Measurements from ENCODE around the gene PAK4.
"Not testable (repeated sequence)": the region's sequence is repeated elsewhere in the genome, so short reads cannot be mapped to it uniquely, and the experiment has no call there.

PAK4 gene

GRCh38 chr19:39125554-39126311 lies at the start of gene PAK4:
Gene PAK4, plus strand, starts transcription at chr19:39125786. Its CDS starts 43,768 bp downstream, at chr19:39169554.
- DNase-seq: peak; percentile 99

- DNase-seq: no peak
These were observed 48.3 kb upstream of the PAK4 start for GRCh38 chr19:39077323-39077722.

DNA sequence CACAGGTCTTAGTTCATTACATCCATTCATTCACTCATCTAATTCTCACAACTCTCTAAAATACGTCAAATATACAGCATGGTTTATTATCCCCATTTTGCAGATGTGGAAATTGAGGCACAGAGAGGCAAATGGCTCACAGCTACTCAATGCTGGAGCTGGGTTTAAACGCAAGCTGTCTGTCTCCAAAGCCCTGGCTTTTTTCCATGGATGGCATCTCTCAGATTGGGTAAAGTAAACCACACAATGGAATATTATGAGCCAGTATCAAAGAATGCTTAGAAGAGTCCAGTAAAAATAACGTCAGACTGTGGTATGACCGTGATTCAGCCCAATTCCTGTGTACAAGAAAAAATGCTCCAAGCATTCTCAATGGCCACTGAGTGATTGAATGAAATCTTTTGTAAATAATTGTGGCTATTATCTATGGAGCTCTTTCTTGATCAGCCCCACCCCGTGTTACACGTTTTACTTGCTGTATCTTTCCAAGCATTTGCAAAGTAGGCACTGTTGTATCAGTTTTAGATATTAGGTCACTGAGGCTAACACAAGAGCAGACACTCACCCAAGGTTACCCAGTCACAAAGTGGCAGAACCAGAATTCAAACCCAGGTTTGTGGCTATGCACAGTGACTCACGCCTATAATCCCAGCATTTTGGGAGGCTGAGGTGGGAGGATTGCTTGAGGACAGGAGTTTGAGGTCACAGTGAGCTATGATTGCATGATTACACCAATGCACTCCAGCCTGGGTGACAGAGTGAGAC lies 47.0 kb upstream of the PAK4 start:
- DNase-seq: no peak

GRCh38 chr19:39080431-39080830 lies 45.2 kb upstream of the PAK4 start:
- no peak for DNase-seq

DNA sequence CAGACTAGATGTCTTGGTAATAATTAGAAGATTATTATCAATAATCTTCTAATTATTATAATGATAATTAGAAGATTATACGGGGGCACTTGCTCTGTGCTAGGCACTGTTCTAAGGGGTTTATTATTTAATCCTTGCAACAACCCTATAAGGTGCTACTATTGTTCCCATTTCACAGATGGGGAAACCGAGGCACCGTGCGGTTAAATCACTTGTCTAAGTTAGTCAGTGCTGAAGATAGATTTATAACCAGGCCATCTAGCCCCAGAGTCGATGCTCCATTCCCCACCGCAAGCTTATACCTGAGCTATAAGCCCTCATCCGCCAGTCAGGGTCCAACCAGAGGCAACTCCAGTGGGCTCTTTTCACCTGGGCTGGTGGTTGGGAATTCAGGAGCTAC lies 43.4 kb upstream of the PAK4 start:
- DNase-seq: no peak

DNA sequence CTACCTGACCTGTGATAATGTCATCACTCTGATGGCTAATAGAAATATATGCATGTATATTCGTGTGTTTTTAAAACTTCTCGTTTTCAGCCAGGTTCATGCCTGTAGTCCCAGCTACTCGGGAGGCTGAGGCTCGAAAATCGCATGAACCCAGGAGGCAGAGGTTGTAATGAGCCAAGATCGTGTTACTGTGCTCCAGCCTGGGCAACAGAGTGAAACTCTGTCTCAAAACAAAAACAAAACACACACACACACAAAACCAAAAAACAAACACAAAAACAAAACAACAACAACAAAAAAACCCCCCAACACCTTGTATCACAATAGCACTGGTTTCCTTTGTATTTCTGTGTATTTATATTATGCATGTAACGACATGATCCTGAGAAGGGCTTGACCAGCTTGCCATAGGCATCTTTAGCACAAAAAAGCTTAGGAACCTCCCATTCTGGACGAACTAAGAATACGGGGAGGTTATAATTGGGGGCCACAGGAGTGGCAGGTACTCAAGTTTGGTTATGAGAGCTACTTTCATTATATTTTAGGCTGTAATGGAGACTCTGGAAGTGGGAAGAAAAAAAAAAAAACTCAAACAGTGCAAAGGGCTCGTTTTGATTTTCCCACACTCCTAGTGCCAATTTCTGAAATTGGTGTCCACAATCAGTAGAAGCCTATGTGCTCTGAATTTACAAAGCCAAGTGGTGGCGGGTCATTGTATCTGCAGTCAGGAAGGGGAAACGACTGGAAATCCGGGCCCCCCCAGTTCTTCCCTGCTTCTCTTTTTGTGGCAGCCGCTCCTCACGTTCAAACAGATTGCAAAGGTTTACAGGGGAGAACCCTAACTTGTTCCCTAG lies 42.6 kb upstream of the PAK4 start:
- DNase-seq: no peak

DNA sequence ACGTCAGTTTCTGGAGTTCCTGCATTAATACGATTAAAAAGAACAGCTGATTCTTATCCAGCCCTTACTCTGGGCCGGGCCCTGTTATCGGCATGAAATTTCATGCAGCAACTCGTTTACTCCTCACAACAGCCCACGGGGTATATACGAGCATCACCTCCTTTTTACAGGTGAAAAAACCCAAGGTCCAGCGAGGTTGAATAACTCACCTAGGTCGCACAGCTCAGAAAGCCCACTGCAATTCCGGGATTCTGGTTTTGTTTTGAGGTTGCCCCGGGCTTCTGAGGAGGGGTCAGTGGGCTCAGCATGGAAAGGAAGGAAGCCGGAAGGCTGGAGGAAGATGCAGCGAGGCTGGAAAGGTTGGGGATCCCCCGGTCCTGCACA lies 42.0 kb upstream of the PAK4 start:
- no peak for DNase-seq

GRCh38 chr19:39083983-39084731 lies 41.4 kb upstream of the PAK4 start, which contains the start of gene ACP7:
Gene ACP7, plus strand, starts transcription at chr19:39084368. Its CDS starts 902 bp downstream, at chr19:39085270.
- peak; percentile 32 for DNase-seq

DNA sequence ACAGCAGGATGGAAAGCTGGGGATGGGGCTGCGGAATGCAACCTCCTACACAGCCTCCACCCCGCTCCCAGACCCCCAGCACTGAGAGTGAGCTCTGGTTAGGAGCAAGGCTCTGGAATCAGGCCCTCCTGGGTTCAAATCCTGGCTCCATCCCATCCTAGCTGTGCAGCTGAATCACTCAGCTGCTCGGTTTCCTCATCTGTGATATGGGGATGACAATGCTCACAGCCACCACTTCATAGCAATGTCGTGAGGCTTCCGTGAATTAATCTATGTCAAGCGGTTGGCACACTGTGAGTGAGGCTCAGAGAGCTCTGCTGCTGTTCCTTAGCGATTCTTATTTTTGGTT lies 40.9 kb upstream of the PAK4 start:
- no peak for DNase-seq

DNA sequence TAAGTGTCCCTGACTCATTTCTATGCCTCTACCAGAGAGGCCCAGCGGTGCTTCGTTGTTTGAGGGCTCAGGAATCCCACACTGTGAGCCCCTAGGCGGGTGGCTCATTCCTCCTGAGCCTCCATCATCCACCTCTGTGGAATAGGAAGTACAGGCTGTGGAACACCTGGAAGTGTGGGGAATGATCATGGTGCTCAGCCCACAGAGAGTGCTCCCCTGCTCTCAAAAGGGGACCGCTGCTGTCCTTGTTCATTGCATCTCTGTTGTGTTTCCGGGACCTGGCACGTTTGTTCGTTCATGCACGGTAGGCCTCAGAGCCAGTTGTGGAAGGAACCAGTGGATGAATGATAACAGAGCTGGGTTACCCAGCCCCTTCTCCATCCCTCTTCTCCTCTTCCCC lies 40.2 kb upstream of the PAK4 start:
- no peak for DNase-seq

- DNase-seq: no peak
These were observed 39.2 kb upstream of the PAK4 start for GRCh38 chr19:39086386-39086785.

DNA sequence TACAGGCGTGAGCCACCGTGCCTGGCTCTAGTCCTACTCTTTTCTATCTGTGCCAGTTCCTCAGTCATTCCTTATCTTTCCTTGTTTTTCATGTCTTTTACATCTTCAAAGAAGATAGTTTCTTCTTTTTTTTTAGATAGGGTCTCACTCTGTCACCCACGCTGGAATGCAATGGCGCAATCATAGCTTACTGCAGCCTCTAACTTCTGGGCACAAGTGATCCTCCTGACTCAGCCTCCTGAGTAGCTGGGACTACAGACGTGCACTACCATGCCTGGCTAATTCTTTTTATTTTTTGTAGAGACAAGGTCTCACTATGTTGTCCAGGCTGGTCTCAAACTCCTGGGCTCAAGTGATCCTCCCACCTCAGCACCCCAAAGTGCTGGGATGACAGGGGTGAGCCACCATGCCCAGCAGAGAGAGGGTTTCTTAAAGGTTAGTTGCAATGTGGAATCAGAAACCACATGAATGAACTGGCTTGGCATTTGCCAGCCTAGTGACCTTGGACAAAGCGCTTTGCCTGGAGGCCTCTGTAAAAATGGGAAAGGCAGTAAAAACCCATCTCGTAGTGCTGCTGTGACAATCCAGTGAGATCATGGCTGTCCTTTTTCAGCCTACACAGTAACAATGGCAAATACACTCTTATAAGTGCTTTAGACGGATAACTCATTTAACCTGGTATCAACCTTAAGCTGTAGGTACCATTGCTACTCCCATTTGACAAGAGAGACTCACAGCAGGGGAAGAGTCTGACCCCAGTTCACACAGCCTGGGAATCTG lies 37.5 kb upstream of the PAK4 start:
- DNase-seq: no peak

DNA sequence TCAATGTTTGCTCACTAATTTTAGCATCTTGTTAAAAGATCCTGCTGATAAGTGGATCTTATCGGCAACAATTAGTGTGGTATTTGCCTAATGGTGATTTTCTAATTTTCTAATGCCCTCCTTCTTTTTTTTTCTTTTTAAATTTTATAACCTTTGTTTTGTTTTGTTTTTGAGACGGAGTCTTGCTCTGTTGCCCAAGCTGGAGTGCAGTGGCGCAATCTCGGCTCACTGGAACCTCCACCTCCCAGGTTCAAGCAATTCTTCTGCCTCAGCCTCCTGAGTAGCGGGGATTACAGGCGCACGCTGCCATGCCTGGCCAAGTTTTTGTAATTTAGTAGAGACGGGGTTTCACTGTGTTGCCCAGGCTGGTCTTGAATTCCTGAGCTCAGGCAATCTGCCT lies 35.6 kb upstream of the PAK4 start:
- DNase-seq: not testable (repeated sequence)

DNA sequence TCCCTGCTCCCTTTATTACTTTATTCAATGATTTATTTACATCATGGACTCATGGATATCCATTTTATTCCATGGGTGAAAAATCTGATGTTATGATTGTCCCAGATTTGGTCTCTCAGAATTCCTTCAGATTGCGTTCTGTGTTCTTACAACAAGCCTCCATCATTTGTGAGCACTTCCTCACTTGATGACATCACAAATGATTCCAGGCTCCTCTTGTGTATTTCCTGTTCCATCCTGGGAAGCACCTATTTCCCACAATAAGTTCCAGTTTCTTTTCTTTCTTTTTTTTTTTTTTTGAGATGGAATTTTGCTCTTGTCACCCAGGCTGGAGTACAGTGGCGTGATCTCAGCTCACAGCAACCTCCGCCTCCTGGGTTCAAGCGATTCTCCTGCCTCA lies 34.7 kb upstream of the PAK4 start:
- DNase-seq: no peak

DNA sequence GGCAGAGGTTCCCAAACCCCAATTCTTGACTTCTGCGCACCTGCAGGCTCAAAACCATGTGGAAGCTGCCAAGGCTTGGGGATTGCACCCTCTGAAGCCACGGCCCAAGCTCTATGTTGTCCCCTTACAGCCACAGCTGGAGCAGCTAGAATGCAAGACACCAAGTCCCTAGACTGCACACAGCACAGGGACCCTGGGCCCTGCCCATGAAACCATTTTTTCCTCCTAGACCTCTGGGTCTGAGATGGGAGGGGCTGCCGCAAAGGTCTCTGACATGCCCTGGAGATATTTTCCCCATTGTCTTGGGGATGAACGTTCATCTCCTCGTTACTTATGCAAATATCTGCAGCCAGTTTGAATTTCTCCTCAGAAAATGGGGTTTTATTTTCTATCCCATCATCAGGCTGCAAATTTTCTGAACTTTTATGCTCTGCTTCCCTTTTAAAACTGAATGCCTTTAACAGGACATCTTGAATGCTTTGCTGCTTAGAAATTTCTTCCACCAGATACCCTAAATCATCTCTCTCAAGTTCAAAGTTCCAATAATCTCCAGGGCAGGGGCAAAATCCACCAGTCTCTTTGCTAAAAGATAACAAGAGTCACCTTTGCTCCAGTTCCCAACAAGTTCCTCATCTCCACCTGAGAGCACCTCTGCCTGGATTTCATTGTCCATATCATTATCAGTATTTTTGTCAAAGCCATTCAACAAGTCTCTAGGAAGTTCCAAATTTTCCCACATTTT lies 29.6 kb upstream of the PAK4 start:
- not testable (repeated sequence) for DNase-seq

DNA sequence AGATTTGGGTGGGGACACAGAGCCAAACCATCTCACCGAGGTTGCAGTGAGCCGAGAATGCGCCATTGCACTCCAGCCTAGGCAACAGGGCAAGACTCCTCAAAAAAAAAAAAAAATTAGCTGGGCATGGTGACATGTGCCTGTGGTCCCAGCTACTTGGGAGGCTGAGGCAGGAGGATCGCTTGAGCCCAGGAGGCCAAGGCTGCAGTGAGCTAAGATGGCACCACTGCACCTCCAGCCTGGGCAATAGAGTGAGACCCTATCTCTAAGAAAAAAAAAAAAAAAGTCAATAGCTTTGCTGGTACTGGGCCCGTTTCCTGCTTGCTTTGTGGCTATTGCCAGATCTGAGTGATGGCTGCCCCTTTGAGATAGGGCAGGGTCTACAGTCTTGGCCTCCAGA lies 28.3 kb upstream of the PAK4 start:
- DNase-seq: no peak

DNA sequence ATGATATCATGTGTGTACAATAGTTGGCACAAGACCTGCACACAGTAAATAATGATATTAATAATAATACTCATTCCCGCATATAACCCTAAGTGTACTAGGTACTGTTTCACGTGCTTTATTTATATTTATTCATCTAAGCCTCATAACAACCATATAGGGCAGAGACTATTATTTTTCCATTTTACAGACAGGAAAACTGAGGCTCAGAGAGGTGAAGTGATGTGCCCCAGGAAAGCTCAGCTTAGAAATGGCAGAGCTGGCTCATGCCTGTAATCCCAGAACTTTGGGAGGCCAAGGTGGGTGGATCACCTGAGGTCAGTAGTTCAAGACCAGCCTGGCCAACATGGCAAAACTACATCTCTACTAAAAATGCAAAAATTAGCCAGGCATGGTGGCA lies 27.9 kb upstream of the PAK4 start:
- no peak for DNase-seq

DNA sequence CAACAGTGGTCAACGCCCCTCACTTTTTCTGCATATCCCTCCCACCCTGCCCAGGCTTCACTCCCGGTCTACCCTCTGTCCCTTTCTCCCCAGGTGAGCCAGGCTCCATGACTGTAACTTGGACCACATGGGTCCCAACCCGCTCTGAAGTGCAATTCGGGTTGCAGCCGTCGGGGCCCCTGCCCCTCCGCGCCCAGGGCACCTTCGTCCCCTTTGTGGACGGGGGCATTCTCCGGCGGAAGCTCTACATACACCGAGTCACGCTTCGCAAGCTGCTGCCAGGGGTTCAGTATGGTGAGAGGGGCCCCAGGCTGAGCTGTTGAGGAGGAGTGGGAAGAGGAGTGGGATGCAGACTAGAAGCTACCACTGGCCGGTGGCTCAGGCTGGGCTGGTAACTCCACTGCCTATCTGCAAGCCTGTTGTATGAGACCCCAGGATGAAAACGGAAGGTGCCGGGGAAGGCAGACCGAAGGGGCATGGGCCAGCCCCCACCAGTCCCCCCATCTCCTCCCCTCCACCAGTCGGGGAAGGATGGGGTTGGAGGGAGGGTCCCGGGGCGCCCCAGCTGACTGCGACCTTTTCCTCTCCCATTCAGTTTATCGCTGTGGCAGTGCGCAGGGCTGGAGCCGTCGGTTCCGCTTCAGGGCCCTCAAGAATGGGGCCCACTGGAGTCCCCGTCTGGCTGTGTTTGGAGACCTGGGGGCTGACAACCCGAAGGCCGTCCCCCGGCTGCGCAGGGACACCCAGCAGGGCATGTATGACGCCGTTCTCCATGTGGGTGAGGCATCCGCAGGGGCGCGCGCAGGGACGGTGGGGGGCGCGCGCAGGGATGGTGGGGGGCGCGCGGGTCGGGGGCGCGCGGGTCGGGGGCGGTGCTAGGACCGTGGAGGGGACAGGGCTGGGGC lies 27.0 kb upstream of the PAK4 start:
- no peak for DNase-seq

DNA sequence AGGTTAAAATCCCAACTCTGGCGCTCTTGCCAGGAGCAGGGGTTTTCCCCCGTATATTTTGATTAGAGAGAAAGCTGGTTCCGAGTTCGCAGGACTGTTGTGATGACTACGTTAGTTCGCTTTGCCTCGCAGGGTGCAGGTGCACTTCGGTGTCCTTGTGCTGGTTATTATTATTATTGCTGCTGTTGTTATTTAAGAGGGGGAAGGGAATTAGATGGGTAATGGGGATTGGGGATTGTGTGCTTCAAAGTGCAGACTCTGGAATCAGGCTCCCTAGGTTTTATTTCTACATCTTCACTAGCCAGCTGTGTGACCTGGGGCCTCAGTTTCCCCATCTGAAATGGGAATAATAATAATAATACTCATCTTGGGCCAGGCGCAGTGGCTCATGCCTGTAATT lies 26.2 kb upstream of the PAK4 start:
- no peak for DNase-seq
